WTC11 (cell line): ENCODE data around the gene SLC48A1. TPM values are rescaled to one million over a fixed set of nuclear protein-coding genes. Genes with fewer than 3 reads are reported as not detected.

ENCODE experiments used
- ATAC-seq: fragments of 200-7000 bp; cut with Tn5 transposase; 2 replicates; pipeline ENCODE4 v1.10.0; 2021; ENCODE audit warnings: mild to moderate bottlenecking, moderate library complexity
- CTCF ChIA-PET: fragments of 300-600 bp; sonication (Branson Sonifier 250); formaldehyde crosslinking; loops from one replicate; lab custom pipeline; 2021; ENCODE audit warnings: antibody characterized with exemption; lab: Charles Lee
- POLR2A ChIA-PET: fragments of 350-600 bp; sonication (Branson Sonifier 250); formaldehyde crosslinking; loops from one replicate; lab custom pipeline; 2021; ENCODE audit warnings: antibody characterized with exemption; lab: Charles Lee
- DNase-seq: peaks from one replicate; pipeline ENCODE4 v3.0.0; 2021; ENCODE audit warnings: low spot score
- H3K27ac Mint-ChIP-seq: 2 replicates; pipeline ENCODE4 v1.8.0; 2021; ENCODE audit warnings: mixed read lengths
- H3K27me3 Mint-ChIP-seq: 2 replicates; pipeline ENCODE4 v1.8.0; 2021; ENCODE audit warnings: low read depth, mild to moderate bottlenecking, moderate library complexity, mixed read lengths
- H3K36me3 Mint-ChIP-seq: 2 replicates; pipeline ENCODE4 v1.8.0; 2021; ENCODE audit warnings: mixed read lengths
- H3K4me1 Mint-ChIP-seq: 2 replicates; pipeline ENCODE4 v1.8.0; 2022; ENCODE audit warnings: mixed read lengths
- H3K4me3 Mint-ChIP-seq: 2 replicates; pipeline ENCODE4 v1.8.0; 2021; ENCODE audit warnings: mild to moderate bottlenecking, moderate library complexity, mixed read lengths
- H3K9me3 Mint-ChIP-seq: 2 replicates; pipeline ENCODE4 v1.8.0; 2021; ENCODE audit warnings: mixed read lengths
- CREM ChIP-seq: sonication (generic); formaldehyde crosslinking; IDR thresholded peaks from 2 replicates; pipeline ENCODE4 v1.8.1; 2022; ENCODE audit warnings: mild to moderate bottlenecking, missing genetic modification reagents, moderate library complexity
- ESRRA ChIP-seq: sonication (generic); formaldehyde crosslinking; IDR thresholded peaks from 2 replicates; pipeline ENCODE4 v1.8.1; 2022; ENCODE audit warnings: mild to moderate bottlenecking, missing genetic modification reagents, borderline replicate concordance
- JUN ChIP-seq: sonication (generic); formaldehyde crosslinking; IDR thresholded peaks from 2 replicates; pipeline ENCODE4 v1.8.0; 2023; ENCODE audit warnings: mild to moderate bottlenecking, missing genetic modification reagents
- NFE2L1 ChIP-seq: sonication (generic); formaldehyde crosslinking; IDR thresholded peaks from 2 replicates; pipeline ENCODE4 v1.8.1; 2023; ENCODE audit warnings: missing genetic modification reagents
- ZBTB21 ChIP-seq: sonication (generic); formaldehyde crosslinking; IDR thresholded peaks from 2 replicates; pipeline ENCODE4 v1.8.1; 2023; ENCODE audit warnings: mild to moderate bottlenecking, missing genetic modification reagents, borderline replicate concordance
- ZNF232 ChIP-seq: sonication (generic); formaldehyde crosslinking; IDR thresholded peaks from 2 replicates; pipeline ENCODE4 v1.8.0; 2022; ENCODE audit warnings: mild to moderate bottlenecking, missing genetic modification reagents
- total RNA-seq: library from RNA; stranded (reverse); gene quantifications from 3 replicates; pipeline ENCODE4 v1.2.3, GENCODE V29; 2021
- TF ChIP-seq, protein P1 (sequence below): sonication (generic); formaldehyde crosslinking; IDR thresholded peaks from 2 replicates; pipeline ENCODE4 v1.8.1; 2023; ENCODE audit warnings: mild to moderate bottlenecking, missing genetic modification reagents, moderate library complexity
- TF ChIP-seq, protein P2 (sequence below): sonication (generic); formaldehyde crosslinking; IDR thresholded peaks from 2 replicates; pipeline ENCODE4 v1.8.0; 2023; ENCODE audit warnings: missing genetic modification reagents, mild to moderate bottlenecking, borderline replicate concordance
- TF ChIP-seq, protein P3 (sequence below): sonication (generic); formaldehyde crosslinking; IDR thresholded peaks from 2 replicates; pipeline ENCODE4 v1.8.0; 2022; ENCODE audit warnings: mild to moderate bottlenecking, missing genetic modification reagents
- TF ChIP-seq, protein P4 (sequence below): fragments of 250-450 bp; sonication (Bioruptor Pico); conservative IDR thresholded peaks from 2 replicates; pipeline ENCODE4 v1.9.0; 2021; ENCODE audit warnings: mild to moderate bottlenecking
- TF ChIP-seq, protein P5 (sequence below): fragments of 250-450 bp; sonication (Bioruptor Pico); IDR thresholded peaks from 2 replicates; pipeline ENCODE4 v1.9.0; 2021; ENCODE audit warnings: mild to moderate bottlenecking
- TF ChIP-seq, protein P6 (sequence below): sonication (generic); formaldehyde crosslinking; IDR thresholded peaks from 2 replicates; pipeline ENCODE4 v1.8.1; 2023; ENCODE audit warnings: mild to moderate bottlenecking, moderate library complexity, missing genetic modification reagents
- TF ChIP-seq, protein P7 (sequence below): sonication (generic); formaldehyde crosslinking; conservative IDR thresholded peaks from 2 replicates; pipeline ENCODE4 v1.8.1; 2022; ENCODE audit warnings: mild to moderate bottlenecking, missing genetic modification reagents
- TF ChIP-seq, protein P8 (sequence below): sonication (generic); formaldehyde crosslinking; IDR thresholded peaks from 2 replicates; pipeline ENCODE4 v1.8.0; 2022; ENCODE audit warnings: missing genetic modification reagents
- TF ChIP-seq, protein P9 (sequence below): fragments of 250-450 bp; sonication (Bioruptor Pico); IDR thresholded peaks from 2 replicates; pipeline ENCODE4 v1.8.0; 2021; ENCODE audit warnings: mild to moderate bottlenecking

Gene SLC48A1
- total RNA-seq, 1 experiment from 2014 or later, result 13.8 TPM

DNA sequence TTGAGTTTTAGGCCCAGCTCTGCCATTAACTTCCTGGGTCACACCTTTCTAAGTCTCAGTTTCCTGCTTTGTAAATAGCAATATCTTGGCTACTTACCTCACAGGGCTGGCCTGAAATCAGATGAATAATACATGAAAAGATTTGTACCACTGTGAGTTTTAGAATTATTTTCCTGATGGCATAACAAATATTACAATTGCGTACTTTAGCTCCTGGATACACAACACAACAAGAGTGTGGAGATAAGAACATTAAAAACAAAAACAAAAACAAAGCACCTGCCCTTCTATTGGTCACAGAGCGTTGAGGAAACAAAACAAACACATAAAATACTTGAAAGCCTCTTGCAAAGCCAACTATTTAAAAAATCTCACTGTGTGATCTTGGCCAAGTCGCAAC lies 51.6 kb downstream of the SLC48A1 start:
- H3K27ac Mint-ChIP-seq, result 0 out of 2 replicates have a peak overlapping the region, but pooled peaks have one; percentile 17
- ChIA-PET CTCF (interaction anchor here (0.5 to 7.2 kb wide), 4 partner anchors 13 to 56 kb away, joined by 3 to 111 read pairs (median 4); no protein-coding TSS in a partner anchor), POLR2A (no interaction called here)
- peaks cover 12% of the 10 kb centered on the region for H3K27me3 Mint-ChIP-seq
- no peak overlapping the region for H3K4me3 Mint-ChIP-seq
- no peak for ATAC-seq
- TF ChIP-seq, protein P1, sequence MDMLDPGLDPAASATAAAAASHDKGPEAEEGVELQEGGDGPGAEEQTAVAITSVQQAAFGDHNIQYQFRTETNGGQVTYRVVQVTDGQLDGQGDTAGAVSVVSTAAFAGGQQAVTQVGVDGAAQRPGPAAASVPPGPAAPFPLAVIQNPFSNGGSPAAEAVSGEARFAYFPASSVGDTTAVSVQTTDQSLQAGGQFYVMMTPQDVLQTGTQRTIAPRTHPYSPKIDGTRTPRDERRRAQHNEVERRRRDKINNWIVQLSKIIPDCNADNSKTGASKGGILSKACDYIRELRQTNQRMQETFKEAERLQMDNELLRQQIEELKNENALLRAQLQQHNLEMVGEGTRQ, result no peak
- TF ChIP-seq ZBTB21 (CRISPR knock-in tag), result no peak
- TF ChIP-seq, protein P2, sequence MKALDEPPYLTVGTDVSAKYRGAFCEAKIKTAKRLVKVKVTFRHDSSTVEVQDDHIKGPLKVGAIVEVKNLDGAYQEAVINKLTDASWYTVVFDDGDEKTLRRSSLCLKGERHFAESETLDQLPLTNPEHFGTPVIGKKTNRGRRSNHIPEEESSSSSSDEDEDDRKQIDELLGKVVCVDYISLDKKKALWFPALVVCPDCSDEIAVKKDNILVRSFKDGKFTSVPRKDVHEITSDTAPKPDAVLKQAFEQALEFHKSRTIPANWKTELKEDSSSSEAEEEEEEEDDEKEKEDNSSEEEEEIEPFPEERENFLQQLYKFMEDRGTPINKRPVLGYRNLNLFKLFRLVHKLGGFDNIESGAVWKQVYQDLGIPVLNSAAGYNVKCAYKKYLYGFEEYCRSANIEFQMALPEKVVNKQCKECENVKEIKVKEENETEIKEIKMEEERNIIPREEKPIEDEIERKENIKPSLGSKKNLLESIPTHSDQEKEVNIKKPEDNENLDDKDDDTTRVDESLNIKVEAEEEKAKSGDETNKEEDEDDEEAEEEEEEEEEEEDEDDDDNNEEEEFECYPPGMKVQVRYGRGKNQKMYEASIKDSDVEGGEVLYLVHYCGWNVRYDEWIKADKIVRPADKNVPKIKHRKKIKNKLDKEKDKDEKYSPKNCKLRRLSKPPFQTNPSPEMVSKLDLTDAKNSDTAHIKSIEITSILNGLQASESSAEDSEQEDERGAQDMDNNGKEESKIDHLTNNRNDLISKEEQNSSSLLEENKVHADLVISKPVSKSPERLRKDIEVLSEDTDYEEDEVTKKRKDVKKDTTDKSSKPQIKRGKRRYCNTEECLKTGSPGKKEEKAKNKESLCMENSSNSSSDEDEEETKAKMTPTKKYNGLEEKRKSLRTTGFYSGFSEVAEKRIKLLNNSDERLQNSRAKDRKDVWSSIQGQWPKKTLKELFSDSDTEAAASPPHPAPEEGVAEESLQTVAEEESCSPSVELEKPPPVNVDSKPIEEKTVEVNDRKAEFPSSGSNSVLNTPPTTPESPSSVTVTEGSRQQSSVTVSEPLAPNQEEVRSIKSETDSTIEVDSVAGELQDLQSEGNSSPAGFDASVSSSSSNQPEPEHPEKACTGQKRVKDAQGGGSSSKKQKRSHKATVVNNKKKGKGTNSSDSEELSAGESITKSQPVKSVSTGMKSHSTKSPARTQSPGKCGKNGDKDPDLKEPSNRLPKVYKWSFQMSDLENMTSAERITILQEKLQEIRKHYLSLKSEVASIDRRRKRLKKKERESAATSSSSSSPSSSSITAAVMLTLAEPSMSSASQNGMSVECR (CRISPR knock-in tag), result no peak
- TF ChIP-seq, protein P3, sequence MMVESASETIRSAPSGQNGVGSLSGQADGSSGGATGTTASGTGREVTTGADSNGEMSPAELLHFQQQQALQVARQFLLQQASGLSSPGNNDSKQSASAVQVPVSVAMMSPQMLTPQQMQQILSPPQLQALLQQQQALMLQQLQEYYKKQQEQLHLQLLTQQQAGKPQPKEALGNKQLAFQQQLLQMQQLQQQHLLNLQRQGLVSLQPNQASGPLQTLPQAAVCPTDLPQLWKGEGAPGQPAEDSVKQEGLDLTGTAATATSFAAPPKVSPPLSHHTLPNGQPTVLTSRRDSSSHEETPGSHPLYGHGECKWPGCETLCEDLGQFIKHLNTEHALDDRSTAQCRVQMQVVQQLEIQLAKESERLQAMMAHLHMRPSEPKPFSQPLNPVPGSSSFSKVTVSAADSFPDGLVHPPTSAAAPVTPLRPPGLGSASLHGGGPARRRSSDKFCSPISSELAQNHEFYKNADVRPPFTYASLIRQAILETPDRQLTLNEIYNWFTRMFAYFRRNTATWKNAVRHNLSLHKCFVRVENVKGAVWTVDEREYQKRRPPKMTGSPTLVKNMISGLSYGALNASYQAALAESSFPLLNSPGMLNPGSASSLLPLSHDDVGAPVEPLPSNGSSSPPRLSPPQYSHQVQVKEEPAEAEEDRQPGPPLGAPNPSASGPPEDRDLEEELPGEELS (CRISPR knock-in tag), result no peak
- TF ChIP-seq CREM (CRISPR knock-in tag), result no peak
- TF ChIP-seq, protein P4, sequence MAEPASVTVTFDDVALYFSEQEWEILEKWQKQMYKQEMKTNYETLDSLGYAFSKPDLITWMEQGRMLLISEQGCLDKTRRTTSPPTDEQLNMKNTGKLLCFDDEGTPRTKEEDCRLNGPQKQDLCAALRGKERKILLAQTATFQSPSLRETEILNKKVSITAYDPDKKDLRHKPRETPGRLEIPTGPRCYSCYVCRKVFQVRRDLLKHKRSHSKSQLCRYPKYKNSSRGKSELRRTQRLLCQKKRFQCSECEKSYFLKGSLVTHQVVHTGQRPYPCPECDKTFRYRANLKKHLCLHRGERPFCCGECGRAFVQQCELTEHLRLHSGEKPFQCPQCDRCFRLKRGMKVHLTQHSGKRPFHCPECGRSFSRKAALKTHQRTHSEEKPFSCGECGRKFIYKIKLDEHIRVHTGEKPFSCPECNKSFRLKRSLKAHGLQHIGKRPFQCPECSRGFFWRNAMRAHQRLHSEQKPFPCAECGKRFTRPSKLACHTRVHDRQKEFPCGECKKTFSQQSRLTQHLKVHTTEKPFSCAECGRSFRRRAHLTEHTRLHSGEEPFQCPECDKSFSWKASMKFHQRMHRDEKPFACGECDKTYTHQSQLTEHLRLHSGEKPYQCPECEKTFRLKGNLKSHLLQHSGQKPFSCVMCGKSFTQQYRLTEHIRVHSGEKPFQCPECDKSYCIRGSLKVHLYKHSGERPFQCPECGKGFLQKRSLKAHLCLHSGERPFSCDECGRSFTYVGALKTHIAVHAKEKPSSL, result no peak
- TF ChIP-seq NFE2L1 (CRISPR knock-in tag), result no peak
- TF ChIP-seq, protein P5, sequence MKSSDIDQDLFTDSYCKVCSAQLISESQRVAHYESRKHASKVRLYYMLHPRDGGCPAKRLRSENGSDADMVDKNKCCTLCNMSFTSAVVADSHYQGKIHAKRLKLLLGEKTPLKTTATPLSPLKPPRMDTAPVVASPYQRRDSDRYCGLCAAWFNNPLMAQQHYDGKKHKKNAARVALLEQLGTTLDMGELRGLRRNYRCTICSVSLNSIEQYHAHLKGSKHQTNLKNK (CRISPR knock-in tag), result no peak
- no peaks in the 10 kb centered on the region for H3K9me3 Mint-ChIP-seq
- H3K4me1 Mint-ChIP-seq, result peaks cover 59% of the 10 kb centered on the region
- H3K36me3 Mint-ChIP-seq, result no peaks in the 10 kb centered on the region
- no peak for DNase-seq

DNA sequence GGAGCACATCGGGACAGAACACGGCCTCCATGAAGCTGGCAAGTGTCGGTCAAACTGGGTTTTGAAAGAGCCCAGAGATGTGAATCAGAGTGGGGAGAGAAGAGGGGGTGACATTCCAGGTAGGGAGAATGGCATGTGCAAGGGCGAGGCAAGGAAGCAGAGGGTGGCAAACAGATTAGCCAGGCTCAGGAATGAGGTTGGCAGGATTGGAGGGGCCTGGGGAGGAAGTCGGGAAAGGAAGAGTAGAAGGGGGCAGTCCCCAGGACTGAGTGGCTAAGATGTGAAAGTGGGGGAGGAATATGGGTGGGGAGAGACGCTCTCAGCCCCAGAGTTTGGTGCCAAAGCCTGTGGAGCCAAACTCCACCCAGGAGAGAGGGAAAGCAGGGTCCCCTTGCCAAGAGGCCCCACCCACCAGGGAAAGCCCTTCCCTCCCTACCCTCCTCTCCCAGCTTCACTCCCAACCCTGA lies 52.2 kb downstream of the SLC48A1 start:
- POLR2A ChIA-PET, result interaction anchor here (0.6 kb wide), 1 partner anchor 12 kb away, joined by 5 read pairs; no protein-coding TSS in a partner anchor
- Mint-ChIP-seq H3K36me3 (no peaks in the 10 kb centered on the region), H3K27ac (no peak overlapping the region), H3K27me3 (peaks cover 14% of the 10 kb centered on the region), H3K9me3 (no peaks in the 10 kb centered on the region), H3K4me1 (peaks cover 58% of the 10 kb centered on the region), H3K4me3 (no peak overlapping the region)
- ATAC-seq (peak; percentile 31), DNase-seq (no peak)
- CTCF ChIA-PET, result interaction anchor here (1.0 to 7.2 kb wide), 3 partner anchors 13 to 28 kb away, joined by 3 to 111 read pairs (median 4); no protein-coding TSS in a partner anchor
- TF ChIP-seq ESRRA, result no peak
- no peak for TF ChIP-seq JUN
- TF ChIP-seq, protein P5 (CRISPR knock-in tag), result no peak
- TF ChIP-seq, protein P6, sequence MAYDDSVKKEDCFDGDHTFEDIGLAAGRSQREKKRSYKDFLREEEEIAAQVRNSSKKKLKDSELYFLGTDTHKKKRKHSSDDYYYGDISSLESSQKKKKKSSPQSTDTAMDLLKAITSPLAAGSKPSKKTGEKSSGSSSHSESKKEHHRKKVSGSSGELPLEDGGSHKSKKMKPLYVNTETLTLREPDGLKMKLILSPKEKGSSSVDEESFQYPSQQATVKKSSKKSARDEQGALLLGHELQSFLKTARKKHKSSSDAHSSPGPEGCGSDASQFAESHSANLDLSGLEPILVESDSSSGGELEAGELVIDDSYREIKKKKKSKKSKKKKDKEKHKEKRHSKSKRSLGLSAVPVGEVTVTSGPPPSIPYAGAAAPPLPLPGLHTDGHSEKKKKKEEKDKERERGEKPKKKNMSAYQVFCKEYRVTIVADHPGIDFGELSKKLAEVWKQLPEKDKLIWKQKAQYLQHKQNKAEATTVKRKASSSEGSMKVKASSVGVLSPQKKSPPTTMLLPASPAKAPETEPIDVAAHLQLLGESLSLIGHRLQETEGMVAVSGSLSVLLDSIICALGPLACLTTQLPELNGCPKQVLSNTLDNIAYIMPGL (CRISPR knock-in tag), result no peak
- TF ChIP-seq, protein P7, sequence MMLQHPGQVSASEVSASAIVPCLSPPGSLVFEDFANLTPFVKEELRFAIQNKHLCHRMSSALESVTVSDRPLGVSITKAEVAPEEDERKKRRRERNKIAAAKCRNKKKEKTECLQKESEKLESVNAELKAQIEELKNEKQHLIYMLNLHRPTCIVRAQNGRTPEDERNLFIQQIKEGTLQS (CRISPR knock-in tag), result no peak
- TF ChIP-seq, protein P8, sequence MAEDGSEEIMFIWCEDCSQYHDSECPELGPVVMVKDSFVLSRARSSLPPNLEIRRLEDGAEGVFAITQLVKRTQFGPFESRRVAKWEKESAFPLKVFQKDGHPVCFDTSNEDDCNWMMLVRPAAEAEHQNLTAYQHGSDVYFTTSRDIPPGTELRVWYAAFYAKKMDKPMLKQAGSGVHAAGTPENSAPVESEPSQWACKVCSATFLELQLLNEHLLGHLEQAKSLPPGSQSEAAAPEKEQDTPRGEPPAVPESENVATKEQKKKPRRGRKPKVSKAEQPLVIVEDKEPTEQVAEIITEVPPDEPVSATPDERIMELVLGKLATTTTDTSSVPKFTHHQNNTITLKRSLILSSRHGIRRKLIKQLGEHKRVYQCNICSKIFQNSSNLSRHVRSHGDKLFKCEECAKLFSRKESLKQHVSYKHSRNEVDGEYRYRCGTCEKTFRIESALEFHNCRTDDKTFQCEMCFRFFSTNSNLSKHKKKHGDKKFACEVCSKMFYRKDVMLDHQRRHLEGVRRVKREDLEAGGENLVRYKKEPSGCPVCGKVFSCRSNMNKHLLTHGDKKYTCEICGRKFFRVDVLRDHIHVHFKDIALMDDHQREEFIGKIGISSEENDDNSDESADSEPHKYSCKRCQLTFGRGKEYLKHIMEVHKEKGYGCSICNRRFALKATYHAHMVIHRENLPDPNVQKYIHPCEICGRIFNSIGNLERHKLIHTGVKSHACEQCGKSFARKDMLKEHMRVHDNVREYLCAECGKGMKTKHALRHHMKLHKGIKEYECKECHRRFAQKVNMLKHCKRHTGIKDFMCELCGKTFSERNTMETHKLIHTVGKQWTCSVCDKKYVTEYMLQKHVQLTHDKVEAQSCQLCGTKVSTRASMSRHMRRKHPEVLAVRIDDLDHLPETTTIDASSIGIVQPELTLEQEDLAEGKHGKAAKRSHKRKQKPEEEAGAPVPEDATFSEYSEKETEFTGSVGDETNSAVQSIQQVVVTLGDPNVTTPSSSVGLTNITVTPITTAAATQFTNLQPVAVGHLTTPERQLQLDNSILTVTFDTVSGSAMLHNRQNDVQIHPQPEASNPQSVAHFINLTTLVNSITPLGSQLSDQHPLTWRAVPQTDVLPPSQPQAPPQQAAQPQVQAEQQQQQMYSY (CRISPR knock-in tag), result no peak
- TF ChIP-seq, protein P9, sequence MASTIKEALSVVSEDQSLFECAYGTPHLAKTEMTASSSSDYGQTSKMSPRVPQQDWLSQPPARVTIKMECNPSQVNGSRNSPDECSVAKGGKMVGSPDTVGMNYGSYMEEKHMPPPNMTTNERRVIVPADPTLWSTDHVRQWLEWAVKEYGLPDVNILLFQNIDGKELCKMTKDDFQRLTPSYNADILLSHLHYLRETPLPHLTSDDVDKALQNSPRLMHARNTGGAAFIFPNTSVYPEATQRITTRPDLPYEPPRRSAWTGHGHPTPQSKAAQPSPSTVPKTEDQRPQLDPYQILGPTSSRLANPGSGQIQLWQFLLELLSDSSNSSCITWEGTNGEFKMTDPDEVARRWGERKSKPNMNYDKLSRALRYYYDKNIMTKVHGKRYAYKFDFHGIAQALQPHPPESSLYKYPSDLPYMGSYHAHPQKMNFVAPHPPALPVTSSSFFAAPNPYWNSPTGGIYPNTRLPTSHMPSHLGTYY, result no peak
- TF ChIP-seq ZNF232 (CRISPR knock-in tag), result no peak
